Stimulated activated CD4-positive, alpha-beta T cell treated with anti-CD3 and anti-CD28 coated beads, Interleukin-15, amount 100 ng/mL, for 48 hours (primary cell): ENCODE data around the gene NPHP4.

Experiments
- DNase-seq, 2 donors: peaks; one replicate each; pipeline ENCODE4 v3.0.0-alpha.2; 2020; ENCODE audit warnings: low read depth in 2 of 2

The NPHP4 gene

GRCh38 chr1:5989731-5990271, 2.4 kb downstream of the NPHP4 start:
- no peak for DNase-seq

GRCh38 chr1:5989286-5989605, 3.0 kb downstream of the NPHP4 start:
- no peak for DNase-seq

GRCh38 chr1:5988596-5989285, 3.5 kb downstream of the NPHP4 start:
- no peak for DNase-seq

- no peak for DNase-seq
Measured at GRCh38 chr1:5986018-5986417, 6.2 kb downstream of the NPHP4 start.

GRCh38 chr1:5985250-5985649, 7.0 kb downstream of the NPHP4 start:
- no peak for DNase-seq

GRCh38 chr1:5983361-5984103, 8.7 kb downstream of the NPHP4 start:
- no peak for DNase-seq

- DNase-seq, result no peak
Measured at GRCh38 chr1:5982868-5983267, 9.4 kb downstream of the NPHP4 start.

GRCh38 chr1:5982276-5982675, 9.9 kb downstream of the NPHP4 start:
- DNase-seq, result no peak

- DNase-seq, result no peak
Measured at GRCh38 chr1:5981009-5981380, 11.2 kb downstream of the NPHP4 start.

- DNase-seq, result no peak
Measured at GRCh38 chr1:5980314-5981008, 11.8 kb downstream of the NPHP4 start.

- no peak for DNase-seq
Measured at GRCh38 chr1:5979536-5980313, 12.5 kb downstream of the NPHP4 start.

- no peak for DNase-seq
Measured at GRCh38 chr1:5978452-5978851, 13.8 kb downstream of the NPHP4 start.

- DNase-seq, result no peak
Measured at GRCh38 chr1:5977494-5978444, 14.5 kb downstream of the NPHP4 start.

GRCh38 chr1:5976726-5977493, 15.3 kb downstream of the NPHP4 start:
- no peak for DNase-seq

- DNase-seq, result no peak
Measured at GRCh38 chr1:5976231-5976630, 16.0 kb downstream of the NPHP4 start.

GRCh38 chr1:5975133-5975880, 16.9 kb downstream of the NPHP4 start:
- DNase-seq, result no peak

- no peak for DNase-seq
Measured at GRCh38 chr1:5974631-5975030, 17.6 kb downstream of the NPHP4 start.

- no peak for DNase-seq
Measured at GRCh38 chr1:5973771-5974170, 18.5 kb downstream of the NPHP4 start.

GRCh38 chr1:5972198-5972520, 20.1 kb downstream of the NPHP4 start:
- no peak for DNase-seq
